Measurements from ENCODE around the gene LARGE1.

LARGE1 gene

DNA sequence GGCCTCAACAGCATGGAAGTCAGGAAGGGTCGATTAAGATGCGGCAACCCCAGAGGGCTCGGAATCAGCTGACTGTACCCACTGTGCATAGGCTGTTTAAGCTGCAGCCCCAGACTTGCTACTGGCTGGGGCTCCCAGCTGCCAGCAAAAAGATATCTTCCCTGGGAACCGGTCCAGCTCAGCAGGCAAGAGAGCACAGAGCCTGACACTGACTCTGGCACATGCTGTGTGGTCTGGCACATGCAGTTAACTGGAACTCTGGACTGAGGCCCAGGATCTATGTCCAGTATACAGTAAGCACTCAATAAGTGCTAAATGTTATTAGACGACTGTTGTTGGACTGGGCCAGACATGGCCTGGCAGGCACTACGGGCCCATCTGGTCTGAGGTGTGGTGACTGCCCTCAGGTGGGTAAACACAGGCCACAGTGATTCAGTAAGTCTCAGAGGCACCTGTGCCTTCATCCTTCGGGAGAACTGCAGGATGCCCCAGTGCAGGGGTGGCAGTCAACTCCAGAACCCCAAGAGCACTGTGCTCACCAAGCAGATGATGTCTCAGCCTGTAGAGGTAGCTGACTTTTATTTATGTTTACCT lies 87.6 kb downstream of the LARGE1 start:
- no peak overlapping the region for H3K27ac ChIP-seq
- no peak for DNase-seq (ENCODE audit: low read depth, low spot score)

GRCh38 chr22:33831651-33832050 lies 88.6 kb downstream of the LARGE1 start:
- DNase-seq (ENCODE audit: low read depth, low spot score) = no peak
- H3K27ac ChIP-seq = no peak overlapping the region

DNA sequence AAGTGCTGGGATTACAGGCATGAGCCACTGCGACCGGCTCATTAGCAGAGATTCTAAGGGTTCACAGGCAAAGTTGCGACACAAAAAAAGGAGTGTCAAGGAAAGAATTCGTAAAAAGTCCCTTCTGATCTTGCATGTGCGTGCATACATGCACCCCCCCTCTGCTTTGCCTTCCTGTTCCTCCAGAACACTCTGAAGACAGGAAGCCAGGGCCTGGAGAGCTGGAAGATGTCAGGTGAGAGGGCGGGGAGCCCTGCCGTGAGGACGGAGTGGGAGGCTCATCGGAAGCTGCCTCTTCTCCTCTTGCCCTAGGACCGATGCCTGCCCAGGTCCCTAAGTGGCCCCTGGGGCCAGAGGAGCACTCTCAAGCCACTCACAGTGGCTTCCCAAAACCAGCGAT lies 89.1 kb downstream of the LARGE1 start:
- DNase-seq (ENCODE audit: low read depth, low spot score) = no peak
- no peak overlapping the region for H3K27ac ChIP-seq

DNA sequence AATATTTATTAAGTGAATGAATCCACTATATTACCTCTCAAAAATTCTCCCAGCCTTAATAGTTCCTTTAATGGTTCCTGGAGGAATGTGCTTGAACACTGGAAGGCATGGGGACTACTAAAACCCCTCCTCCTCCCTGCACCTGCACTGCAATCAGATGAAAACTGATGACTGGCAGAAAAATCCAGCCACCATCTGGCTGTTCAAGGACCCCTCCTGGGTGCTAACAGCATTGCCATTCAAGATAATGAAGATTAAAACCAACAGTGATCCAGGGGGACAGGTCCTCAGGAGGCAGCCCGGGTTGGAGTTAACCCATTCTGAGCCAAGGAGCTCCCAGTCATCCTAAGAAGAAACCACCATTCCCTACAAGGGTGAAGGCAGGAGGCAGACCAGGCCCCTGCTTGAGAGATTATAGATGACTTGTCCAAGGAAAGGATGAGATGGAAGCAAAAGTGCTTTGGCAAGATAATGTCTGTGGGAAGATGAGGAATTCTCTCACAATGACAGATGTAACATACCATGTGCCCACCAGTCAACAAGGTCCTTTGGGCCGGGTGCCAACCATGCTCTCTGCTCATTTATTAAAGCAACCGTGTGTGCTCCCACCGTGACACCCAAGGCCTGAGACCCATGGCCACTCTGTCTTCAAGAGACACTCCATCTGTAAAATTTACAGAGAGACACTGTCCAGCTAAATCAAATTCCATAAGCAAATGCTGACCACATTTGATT lies 90.6 kb downstream of the LARGE1 start:
- no peak overlapping the region for H3K27ac ChIP-seq
- no peak for DNase-seq (ENCODE audit: low read depth, low spot score)

- H3K27ac ChIP-seq = no peak overlapping the region
- no peak for DNase-seq (ENCODE audit: low read depth, low spot score)
These were observed 92.0 kb downstream of the LARGE1 start for GRCh38 chr22:33828302-33828701.

GRCh38 chr22:33825761-33826160 lies 94.5 kb downstream of the LARGE1 start:
- H3K27ac ChIP-seq = no peak overlapping the region
- DNase-seq (ENCODE audit: low read depth, low spot score) = no peak

GRCh38 chr22:33823552-33823951 lies 96.7 kb downstream of the LARGE1 start:
- DNase-seq (ENCODE audit: low read depth, low spot score) = no peak
- no peak overlapping the region for H3K27ac ChIP-seq

GRCh38 chr22:33821290-33821689 lies 99.0 kb downstream of the LARGE1 start:
- H3K27ac ChIP-seq = no peak overlapping the region
- DNase-seq (ENCODE audit: low read depth, low spot score) = no peak

GRCh38 chr22:33819743-33820142 lies 100.5 kb downstream of the LARGE1 start:
- DNase-seq (ENCODE audit: low read depth, low spot score) = no peak
- H3K27ac ChIP-seq = no peak overlapping the region

DNA sequence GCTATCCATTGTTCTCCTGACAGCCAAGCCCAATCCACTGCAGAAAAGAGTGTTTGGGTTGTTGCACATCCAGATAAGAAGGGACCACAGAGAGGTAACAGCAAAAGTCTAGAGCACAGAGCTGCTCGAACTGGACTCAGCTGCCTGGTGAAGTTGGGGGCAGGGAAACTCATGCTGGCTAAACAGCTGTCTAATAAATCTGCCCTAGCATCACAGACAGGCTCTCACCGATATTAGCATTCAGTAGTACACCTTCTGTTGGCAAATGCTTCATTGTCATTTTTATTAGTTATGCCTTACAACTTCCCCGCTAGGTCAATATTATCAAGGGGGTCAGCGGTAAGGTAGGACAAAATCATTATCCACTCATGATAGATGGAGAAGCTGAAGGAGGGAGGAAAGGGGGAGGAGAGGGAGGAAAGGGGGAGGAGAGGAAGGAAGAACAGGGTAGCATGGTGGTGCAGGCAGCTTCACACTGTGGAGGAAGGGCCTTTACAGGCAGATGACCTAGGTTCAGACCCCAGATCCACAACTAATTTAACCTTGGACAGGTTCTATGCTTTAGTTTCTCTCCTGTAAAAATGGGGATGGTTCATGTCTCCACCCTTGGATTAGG lies 102.7 kb downstream of the LARGE1 start:
- DNase-seq (ENCODE audit: low read depth, low spot score) = no peak
- H3K27ac ChIP-seq = no peak overlapping the region

- H3K27ac ChIP-seq = no peak overlapping the region
- DNase-seq (ENCODE audit: low read depth, low spot score) = no peak
These were observed 107.8 kb downstream of the LARGE1 start for GRCh38 chr22:33812360-33812977.

GRCh38 chr22:33811686-33812085 lies 108.6 kb downstream of the LARGE1 start:
- H3K27ac ChIP-seq = no peak overlapping the region
- no peak for DNase-seq (ENCODE audit: low read depth, low spot score)

- DNase-seq (ENCODE audit: low read depth, low spot score) = no peak
- H3K27ac ChIP-seq = no peak overlapping the region
These were observed 109.1 kb downstream of the LARGE1 start for GRCh38 chr22:33811208-33811607.

DNA sequence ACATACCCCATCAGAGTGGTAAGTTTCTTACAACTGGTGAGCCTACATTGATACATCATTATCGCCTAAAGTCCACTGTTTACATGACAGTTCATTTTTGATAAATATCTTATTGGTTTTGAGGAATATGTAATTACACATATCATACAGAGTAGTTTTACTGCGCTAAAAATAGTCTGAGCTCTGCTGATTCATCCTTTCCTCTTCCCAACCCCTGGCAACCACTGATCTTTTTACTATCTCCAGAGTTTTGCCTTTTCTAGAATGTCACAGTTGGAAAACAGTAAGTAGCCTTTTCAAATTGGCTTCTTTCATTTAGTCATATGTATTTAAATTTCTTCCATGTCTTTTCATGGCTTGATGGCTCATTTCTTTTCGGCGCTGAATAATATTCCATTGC lies 112.8 kb downstream of the LARGE1 start:
- DNase-seq (ENCODE audit: low read depth, low spot score) = no peak

DNA sequence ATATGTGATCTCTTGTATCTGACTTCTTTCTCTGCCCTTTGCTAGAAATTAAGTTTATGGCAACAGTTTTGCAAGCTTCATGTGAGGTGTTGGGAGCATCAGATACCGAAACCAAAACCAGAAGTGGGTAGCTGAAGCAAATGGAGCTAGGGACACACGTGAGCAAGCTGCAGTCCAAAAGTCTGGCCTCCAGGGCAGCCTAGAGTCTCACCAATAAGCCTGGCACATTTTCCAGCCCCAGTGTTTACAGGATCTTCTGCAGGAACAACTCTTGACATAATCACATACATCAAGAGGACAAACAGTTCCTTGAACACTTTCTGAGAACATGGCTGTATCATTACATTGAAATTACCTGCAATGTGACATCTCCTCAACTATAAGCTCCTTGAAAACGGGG lies 114.1 kb downstream of the LARGE1 start:
- DNase-seq (ENCODE audit: low read depth, low spot score) = no peak
- no peak overlapping the region for H3K27ac ChIP-seq

More for the DNA sequence above, 112.8 kb downstream of the LARGE1 start:
- H3K27ac ChIP-seq = no peak overlapping the region

DNA sequence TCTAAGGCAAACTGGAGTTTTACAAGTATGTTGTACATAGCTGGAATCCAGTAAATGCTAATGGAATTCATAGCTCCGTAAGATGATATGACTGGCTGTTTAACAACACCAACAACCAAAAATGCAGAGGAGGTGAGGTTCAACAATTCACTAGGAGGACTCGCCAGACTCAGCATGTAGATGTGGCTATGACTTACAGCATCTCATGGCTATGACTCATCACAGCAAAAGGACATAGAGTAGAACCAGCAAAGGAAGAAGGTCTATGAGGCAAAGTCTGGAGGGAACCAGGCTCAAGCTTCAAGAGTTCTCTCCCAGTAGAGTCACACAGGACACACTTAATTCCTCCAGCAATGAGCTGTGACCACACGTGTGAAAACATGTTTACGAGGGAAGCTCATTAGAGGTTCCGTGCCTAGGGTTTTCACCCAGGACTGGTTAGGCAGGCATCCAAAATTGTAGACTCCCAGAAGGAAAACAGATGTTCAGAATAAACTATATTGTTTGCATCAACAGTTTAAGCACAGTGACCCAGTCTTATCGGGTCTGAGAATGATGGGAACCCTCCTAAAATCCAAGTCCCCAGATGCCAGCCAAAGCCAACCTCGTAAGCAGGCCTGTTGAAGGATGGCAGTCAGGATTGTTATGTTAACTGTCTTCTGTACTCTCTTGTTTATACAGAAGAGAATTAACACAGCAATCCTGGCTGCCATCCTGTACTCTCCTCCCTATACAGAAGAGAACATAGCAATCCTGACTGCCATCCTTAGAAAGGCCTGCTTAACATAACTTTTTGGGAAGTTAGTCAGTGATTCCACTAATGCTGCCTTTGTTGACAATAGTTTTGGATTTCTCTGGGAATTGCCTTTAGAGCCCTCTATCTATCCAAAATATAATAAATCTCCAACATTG lies 116.6 kb downstream of the LARGE1 start:
- peak; percentile 87 for DNase-seq (ENCODE audit: low read depth, low spot score)
- H3K27ac ChIP-seq = peak overlapping the region; percentile 2

GRCh38 chr22:33798401-33798800 lies 121.9 kb downstream of the LARGE1 start:
- DNase-seq (ENCODE audit: low read depth, low spot score) = no peak

DNA sequence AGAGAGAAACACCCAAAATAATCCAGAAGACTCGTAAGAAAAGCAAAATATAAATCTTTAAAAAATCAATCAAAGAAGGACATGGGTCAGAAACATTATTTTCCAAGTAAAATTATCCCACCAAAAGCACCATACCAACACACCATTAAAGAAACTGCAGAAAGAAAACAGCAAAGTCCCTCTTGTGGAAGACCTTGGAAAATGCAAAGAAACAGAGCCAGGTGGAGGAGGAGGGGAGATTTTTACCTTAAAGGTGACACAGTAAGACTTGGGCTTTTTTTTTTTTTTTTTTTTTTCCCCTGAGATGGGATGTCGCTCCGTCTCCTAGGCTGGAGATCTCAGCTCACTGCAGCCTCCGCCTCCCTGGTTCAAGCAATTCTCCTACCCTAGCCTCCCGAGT lies 123.8 kb downstream of the LARGE1 start:
- H3K27ac ChIP-seq = no peak overlapping the region
- DNase-seq (ENCODE audit: low read depth, low spot score) = no peak

More at GRCh38 chr22:33798401-33798800, 121.9 kb downstream of the LARGE1 start:
- no peak overlapping the region for H3K27ac ChIP-seq

GRCh38 chr22:33793475-33793874 lies 126.8 kb downstream of the LARGE1 start:
- no peak overlapping the region for H3K27ac ChIP-seq
- no peak for DNase-seq (ENCODE audit: low read depth, low spot score)

- no peak for DNase-seq (ENCODE audit: low read depth, low spot score)
- H3K27ac ChIP-seq = no peak overlapping the region
These were observed 127.4 kb downstream of the LARGE1 start for GRCh38 chr22:33792832-33793231.

Data from epithelial cell of prostate (primary cell).